HAP-1 (cell line): ENCODE results near the gene GNG8.

ENCODE experiments used
- DNase-seq, 2 experiments: peaks; one replicate each; pipeline ENCODE4 v3.0.0-alpha.2; 2016 to 2020; ENCODE audit warnings: low spot score in 2 of 2
- H3K27me3 ChIP-seq: fragments of 250-450 bp; sonication (Bioruptor Pico); 2 replicates; pipeline ENCODE4 v1.5.1; 2020; ENCODE audit warnings: low read depth, mild to moderate bottlenecking, moderate library complexity
- H3K36me3 ChIP-seq: fragments of 250-450 bp; sonication (Bioruptor Pico); replicated peaks from 2 replicates; pipeline ENCODE4 v1.5.1; 2020; ENCODE audit warnings: mild to moderate bottlenecking
- H3K4me1 ChIP-seq: fragments of 250-450 bp; sonication (Bioruptor Pico); 2 replicates; pipeline ENCODE4 v1.5.1; 2020; ENCODE audit warnings: mild to moderate bottlenecking
- H3K4me3 ChIP-seq: fragments of 250-450 bp; sonication (Bioruptor Pico); 2 replicates; pipeline ENCODE4 v1.5.1; 2020; ENCODE audit warnings: mild to moderate bottlenecking, moderate library complexity
- H3K9me3 ChIP-seq: fragments of 250-450 bp; sonication (Bioruptor Pico); 2 replicates; pipeline ENCODE4 v1.5.1; 2020; ENCODE audit warnings: mild to moderate bottlenecking, moderate library complexity
- in situ Hi-C: fragments of 300-500 bp; cut with MboI; formaldehyde crosslinking; loops from 3 replicates; pipeline ENCODE4 v1.14.3; 2020; ENCODE audit warnings: low sequenced_read_pairs, inconsistent platforms, mixed read lengths

GNG8 gene

DNA sequence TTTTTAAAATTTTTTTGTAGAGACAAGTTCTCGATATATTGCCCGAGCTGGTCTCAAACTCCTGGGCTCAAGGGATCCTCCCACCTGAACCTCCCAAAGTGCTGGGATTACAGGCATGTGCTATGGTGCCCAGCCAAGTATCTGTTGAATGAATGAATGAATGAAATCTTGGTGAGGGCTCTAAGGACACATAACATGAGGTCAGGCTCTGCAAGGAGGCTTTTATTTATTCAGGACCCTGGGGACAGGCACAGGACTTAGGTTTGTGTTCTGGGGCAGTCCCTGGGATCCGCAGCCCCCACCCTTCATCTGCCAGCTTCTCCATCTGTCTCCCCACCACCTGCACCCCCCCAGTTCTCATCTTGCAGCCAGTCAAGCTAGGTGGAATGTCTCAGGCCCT, 15.7 kb downstream of the GNG8 start:
- Histone ChIP-seq H3K9me3 (no peaks in the 10 kb centered on the region), H3K4me1 (peaks cover 3% of the 10 kb centered on the region), H3K27me3 (no peaks in the 10 kb centered on the region), H3K4me3 (no peak overlapping the region), H3K36me3 (no peaks in the 10 kb centered on the region)
- no peak for DNase-seq
- in situ Hi-C loops = no loop called here

DNA sequence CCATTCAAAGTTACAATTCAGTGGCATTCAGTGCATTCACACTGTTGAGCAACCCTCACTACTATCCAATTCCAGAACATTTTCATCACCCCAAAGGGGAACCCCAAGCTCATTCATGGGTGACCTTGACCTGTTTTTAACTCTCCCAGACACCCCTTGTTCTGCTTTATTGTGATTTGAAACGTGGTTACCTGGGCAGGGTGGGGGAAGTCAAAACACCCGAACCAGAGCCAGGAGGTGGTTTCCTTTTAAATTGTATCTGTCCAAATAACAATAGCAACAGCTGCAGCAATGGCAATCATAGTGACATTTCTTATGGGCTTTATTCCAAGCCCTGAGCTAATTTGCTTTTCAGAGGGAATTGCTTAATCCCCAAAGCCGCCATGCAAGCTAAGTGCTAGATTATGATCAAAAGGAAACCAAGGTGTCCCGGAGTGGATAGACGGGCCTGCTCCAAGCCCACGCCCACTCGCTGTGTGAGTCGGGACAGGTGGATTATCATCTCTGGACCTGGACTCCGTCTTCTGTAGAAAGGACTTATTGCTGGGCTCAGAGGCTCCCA, 17.3 kb downstream of the GNG8 start:
- H3K9me3 ChIP-seq = no peaks in the 10 kb centered on the region
- DNase-seq = peak; percentile 60 to 62

DNA sequence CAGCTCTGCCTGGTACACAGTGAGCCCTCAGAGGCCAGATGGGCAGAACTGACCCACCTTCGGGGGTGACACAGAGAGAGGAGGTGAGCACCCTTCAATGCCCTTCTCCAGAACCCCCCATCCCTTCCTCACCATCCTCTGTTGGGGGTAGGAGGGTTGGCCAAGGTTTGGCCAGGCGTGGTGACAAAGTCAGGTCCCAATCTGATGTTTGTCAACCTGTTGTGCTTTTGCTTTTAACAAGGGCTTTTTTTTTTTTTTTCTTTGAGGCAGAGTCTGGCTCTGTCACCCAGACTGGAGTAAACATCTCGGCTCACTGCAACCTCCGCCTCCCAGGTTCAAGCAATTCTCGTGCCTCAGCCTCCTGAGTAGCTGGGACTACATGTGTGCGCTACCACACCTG, 18.4 kb downstream of the GNG8 start:
- in situ Hi-C loops = no loop called here
- peaks cover 3% of the 10 kb centered on the region for H3K4me1 ChIP-seq
- H3K27me3 ChIP-seq = no peaks in the 10 kb centered on the region
- no peak for DNase-seq
- H3K9me3 ChIP-seq = no peaks in the 10 kb centered on the region
- H3K4me3 ChIP-seq = no peak overlapping the region
- H3K36me3 ChIP-seq = no peaks in the 10 kb centered on the region

More for the DNA sequence above, 17.3 kb downstream of the GNG8 start:
- Histone ChIP-seq H3K36me3 (no peaks in the 10 kb centered on the region), H3K4me3 (no peak overlapping the region), H3K4me1 (peaks cover 3% of the 10 kb centered on the region), H3K27me3 (no peaks in the 10 kb centered on the region)
- in situ Hi-C loops = no loop called here

DNA sequence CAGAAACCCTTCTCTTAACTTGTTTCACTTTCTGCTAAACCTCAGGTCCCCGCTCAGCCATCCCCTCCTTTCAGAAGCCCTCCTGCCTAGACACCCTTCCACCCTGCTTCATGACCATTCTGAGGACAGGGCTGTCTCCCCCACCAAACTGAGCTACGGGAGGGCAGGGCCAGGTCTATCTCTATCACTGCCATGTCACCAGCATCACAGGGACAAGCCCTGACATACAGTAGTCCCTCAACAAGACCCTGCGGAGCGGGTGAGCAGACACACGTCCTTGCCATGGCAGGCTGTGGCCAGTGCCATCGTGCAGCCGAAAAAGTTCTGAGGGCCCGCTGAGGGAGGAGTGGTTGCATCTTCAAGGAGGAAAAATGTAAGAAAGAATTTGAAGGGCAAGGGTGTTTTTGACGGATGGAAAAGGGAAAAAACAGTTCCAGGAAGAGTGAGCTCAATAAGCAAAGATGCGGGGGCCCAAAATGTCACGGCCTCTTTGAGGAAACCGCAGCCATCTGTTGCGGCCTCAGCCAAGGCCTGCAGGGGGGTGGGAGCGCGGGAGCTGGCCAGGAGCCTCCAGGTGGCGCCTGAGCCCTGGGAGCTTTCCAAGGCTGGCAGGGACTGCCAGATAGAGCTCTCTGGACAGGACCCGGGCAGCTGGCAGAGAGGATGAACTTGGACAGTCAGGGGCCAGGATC, 19.2 kb downstream of the GNG8 start:
- Histone ChIP-seq H3K36me3 (no peaks in the 10 kb centered on the region), H3K9me3 (no peaks in the 10 kb centered on the region), H3K4me1 (peaks cover 3% of the 10 kb centered on the region), H3K4me3 (no peak overlapping the region), H3K27me3 (no peaks in the 10 kb centered on the region)
- in situ Hi-C loops = no loop called here
- peak; percentile 33 to 79 for DNase-seq

DNA sequence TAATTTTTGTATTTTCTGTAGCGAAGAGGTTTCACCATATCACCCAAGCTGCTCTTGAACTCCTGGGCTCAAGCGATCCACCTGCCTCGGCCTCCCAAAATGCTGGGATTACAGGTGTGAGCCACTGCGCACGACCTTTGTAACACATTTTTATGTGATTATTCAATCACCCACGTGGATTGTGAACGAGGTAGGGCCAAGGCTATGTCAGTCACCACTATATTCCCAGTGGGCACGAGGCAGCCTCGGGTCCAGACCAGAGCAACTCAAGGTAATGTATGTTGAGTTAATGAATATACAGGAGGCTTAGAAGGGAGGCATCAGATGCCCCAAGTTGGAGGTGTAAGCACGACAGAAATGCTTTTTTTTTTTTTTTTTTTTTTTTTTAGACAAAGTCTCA, 20.0 kb downstream of the GNG8 start:
- in situ Hi-C loops = no loop called here

DNA sequence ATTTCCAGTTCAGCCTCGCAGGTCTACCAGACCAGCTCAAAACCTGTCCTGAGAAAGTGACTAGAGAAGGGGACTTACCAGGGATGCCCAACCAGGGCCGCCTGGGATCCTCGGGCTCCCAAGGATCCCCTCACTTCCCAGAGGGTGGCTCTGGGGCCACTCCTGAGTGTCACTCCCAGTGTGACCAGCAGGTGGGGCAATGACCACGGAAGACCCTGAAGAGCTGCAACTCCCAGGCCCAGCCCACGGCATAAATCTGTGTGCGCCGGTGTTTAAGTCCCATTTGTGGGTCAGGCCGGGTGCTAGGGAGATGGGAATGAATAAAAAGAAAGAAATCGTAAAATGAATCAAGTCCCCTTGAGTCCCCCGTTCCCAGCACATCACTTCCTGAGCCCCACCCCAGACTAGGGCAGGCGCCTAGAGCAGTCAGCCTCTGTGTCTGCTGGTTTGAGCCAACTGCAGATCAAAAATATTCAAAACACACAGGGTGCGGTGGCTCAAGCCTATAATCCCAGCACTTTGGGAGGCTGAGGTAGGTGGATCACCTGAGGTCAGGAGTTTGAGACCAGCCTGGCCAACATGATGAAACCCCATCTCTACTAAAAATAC, 21.8 kb downstream of the GNG8 start:
- in situ Hi-C loops = loop anchor here (5.0 kb wide), 1 partner anchor 48 kb away; the partner anchor contains the start of gene DACT3
- peaks cover 8% of the 10 kb centered on the region for H3K36me3 ChIP-seq
- H3K9me3 ChIP-seq = no peaks in the 10 kb centered on the region
- peak; percentile 68 to 93 for DNase-seq
- no peaks in the 10 kb centered on the region for H3K27me3 ChIP-seq
- H3K4me3 ChIP-seq = no peak overlapping the region
- peaks cover 3% of the 10 kb centered on the region for H3K4me1 ChIP-seq

More for the DNA sequence above, 20.0 kb downstream of the GNG8 start:
- Histone ChIP-seq H3K9me3 (no peaks in the 10 kb centered on the region), H3K27me3 (no peaks in the 10 kb centered on the region), H3K4me3 (no peak overlapping the region), H3K4me1 (peaks cover 3% of the 10 kb centered on the region), H3K36me3 (no peaks in the 10 kb centered on the region; the same call in 1 of the 2 replicates)
- DNase-seq = no peak

DNA sequence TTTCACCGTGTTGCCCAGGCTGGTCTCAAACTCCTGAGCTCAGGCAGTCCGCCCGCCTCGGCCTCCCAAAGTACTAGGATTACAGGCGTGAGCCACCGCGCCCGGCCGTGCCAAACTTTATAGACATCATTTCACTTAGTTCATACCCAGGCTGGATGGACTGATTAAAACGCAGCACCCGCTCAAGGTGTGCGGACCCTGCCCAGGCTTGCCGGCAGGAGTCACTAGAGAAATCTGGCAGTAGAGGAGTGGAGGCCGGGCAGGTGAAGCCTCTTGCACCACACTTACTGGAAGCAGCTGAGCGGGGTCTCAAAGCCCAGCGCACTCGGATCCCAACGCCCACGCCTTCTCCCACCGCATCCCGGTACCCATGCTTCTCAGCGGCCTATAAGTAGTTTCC, 22.5 kb downstream of the GNG8 start:
- no peaks in the 10 kb centered on the region for H3K27me3 ChIP-seq
- no peak overlapping the region for H3K4me3 ChIP-seq
- in situ Hi-C loops = loop anchor here (5.0 kb wide), 1 partner anchor 49 kb away; the partner anchor contains the start of gene DACT3
- H3K4me1 ChIP-seq = peaks cover under 1% of the 10 kb centered on the region; the same call in 1 of the 2 replicates
- no peaks in the 10 kb centered on the region for H3K9me3 ChIP-seq
- DNase-seq = no peak
- peaks cover 15% of the 10 kb centered on the region for H3K36me3 ChIP-seq

DNA sequence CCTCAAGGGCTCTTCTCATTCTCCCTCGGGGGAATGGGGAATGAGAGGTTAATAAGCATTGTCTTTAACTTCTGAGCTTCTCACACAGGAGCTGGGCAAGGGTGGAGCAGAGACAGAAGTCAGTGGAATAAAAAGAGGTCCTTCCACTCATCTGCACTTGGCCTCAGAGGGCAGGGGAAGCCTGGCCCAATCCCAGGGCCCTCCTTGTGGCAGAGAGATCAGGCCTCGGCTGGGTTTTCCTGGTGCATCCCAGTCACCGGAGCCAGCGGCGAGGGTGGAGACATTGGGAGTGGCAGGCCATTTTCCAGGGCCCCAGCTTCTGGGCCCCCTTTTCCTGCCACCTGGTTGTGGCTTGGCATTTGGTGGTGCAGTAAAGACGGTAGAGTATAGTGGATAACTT, 24.2 kb downstream of the GNG8 start:
- in situ Hi-C loops = loop anchor here (5.0 kb wide), 1 partner anchor 51 kb away; the partner anchor contains the start of gene DACT3
- H3K4me3 ChIP-seq = no peak overlapping the region
- peaks cover 32% of the 10 kb centered on the region for H3K36me3 ChIP-seq
- no peaks in the 10 kb centered on the region for H3K27me3 ChIP-seq
- no peaks in the 10 kb centered on the region for H3K9me3 ChIP-seq
- H3K4me1 ChIP-seq = no peaks in the 10 kb centered on the region
- DNase-seq = no peak

DNA sequence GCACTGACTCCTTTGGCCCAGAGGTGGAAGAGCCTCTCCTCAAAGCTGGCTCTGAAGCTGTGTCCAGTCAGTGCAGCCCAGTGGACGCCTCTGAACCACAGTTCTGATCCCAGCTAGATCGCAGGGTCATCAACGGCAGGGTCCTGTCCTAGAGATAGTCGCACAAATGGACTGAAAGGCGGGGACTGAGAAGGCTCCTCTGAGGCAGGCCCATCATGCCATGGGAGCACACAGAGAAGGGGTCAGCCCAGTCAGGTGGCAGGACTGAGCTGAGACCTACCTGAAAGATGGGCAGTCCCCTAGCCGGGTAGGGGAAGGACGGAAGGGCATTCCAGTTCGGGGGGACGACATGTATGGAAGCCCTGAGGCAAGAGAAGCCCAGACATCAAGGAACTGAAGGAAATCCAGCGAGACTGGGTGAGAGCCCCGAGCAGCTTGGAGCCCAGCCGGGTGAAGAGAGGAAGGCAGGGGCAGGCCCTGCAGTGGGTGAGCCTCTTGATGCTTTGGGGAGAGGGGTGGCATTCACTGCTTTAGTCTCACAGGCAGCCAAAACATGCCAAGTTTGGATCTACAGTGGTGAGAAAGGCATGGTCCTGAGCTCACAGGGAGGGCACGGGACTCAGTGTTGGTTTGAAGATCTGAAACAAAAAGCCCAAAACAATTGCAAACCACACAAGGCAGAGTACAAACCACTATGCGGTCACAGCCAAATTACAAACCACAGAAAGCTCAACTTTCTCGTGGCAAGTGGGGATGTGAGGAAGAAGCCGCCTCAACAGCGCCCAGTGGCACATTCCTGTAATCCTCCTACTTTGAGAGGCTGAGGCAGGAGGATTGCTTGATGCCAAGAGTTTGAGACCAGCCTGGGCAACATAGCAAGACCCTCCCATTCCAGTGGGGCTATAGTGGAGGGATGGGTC, 24.9 kb downstream of the GNG8 start:
- no peaks in the 10 kb centered on the region for H3K9me3 ChIP-seq
- H3K36me3 ChIP-seq = peaks cover 39% of the 10 kb centered on the region
- H3K4me3 ChIP-seq = no peak overlapping the region
- no peak for DNase-seq
- no peaks in the 10 kb centered on the region for H3K4me1 ChIP-seq
- in situ Hi-C loops = loop anchor here (5.0 kb wide), 1 partner anchor 51 kb away; the partner anchor contains the start of gene DACT3
- no peaks in the 10 kb centered on the region for H3K27me3 ChIP-seq

DNA sequence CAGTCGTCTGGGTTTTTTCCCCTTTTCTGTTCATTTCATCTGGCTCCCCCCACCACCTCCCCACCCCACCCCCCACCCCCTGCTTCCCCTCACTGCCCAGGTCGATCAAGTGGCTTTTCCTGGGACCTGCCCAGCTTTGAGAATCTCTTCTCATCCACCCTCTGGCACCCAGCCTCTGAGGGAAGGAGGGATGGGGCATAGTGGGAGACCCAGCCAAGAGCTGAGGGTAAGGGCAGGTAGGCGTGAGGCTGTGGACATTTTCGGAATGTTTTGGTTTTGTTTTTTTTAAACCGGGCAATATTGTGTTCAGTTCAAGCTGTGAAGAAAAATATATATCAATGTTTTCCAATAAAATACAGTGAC, 25.6 kb downstream of the GNG8 start:
- Histone ChIP-seq H3K27me3 (no peaks in the 10 kb centered on the region), H3K36me3 (peaks cover 46% of the 10 kb centered on the region)
- DNase-seq = no peak

DNA sequence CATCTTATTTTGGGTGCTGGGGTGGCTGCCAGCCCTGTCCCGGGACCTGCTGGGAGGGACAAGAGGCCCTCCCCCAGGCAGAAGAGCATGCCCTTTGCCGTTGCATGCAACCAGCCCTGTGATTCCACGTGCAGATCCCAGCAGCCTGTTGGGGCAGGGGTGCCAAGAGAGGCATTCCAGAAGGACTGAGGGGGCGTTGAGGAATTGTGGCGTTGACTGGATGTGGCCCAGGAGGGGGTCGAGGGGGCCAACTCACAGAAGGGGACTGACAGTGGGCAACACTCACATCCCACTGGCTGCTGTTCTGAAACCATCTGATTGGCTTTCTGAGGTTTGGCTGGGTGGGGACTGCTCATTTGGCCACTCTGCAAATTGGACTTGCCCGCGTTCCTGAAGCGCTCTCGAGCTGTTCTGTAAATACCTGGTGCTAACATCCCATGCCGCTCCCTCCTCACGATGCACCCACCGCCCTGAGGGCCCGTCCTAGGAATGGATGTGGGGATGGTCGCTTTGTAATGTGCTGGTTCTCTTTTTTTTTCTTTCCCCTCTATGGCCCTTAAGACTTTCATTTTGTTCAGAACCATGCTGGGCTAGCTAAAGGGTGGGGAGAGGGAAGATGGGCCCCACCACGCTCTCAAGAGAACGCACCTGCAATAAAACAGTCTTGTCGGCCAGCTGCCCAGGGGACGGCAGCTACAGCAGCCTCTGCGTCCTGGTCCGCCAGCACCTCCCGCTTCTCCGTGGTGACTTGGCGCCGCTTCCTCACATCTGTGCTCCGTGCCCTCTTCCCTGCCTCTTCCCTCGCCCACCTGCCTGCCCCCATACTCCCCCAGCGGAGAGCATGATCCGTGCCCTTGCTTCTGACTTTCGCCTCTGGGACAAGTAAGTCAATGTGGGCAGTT, 26.2 kb downstream of the GNG8 start:
- DNase-seq = no peak
- in situ Hi-C loops = loop anchor here (5.0 kb wide), 1 partner anchor 53 kb away; the partner anchor contains the start of gene DACT3
- Histone ChIP-seq H3K27me3 (no peaks in the 10 kb centered on the region), H3K9me3 (no peaks in the 10 kb centered on the region), H3K4me3 (no peak overlapping the region), H3K4me1 (no peaks in the 10 kb centered on the region), H3K36me3 (peaks cover 50% of the 10 kb centered on the region)

More for the DNA sequence above, 25.6 kb downstream of the GNG8 start:
- no peaks in the 10 kb centered on the region for H3K9me3 ChIP-seq
- no peaks in the 10 kb centered on the region for H3K4me1 ChIP-seq
- no peak overlapping the region for H3K4me3 ChIP-seq
- in situ Hi-C loops = loop anchor here (5.0 kb wide), 1 partner anchor 52 kb away; the partner anchor contains the start of gene DACT3

DNA sequence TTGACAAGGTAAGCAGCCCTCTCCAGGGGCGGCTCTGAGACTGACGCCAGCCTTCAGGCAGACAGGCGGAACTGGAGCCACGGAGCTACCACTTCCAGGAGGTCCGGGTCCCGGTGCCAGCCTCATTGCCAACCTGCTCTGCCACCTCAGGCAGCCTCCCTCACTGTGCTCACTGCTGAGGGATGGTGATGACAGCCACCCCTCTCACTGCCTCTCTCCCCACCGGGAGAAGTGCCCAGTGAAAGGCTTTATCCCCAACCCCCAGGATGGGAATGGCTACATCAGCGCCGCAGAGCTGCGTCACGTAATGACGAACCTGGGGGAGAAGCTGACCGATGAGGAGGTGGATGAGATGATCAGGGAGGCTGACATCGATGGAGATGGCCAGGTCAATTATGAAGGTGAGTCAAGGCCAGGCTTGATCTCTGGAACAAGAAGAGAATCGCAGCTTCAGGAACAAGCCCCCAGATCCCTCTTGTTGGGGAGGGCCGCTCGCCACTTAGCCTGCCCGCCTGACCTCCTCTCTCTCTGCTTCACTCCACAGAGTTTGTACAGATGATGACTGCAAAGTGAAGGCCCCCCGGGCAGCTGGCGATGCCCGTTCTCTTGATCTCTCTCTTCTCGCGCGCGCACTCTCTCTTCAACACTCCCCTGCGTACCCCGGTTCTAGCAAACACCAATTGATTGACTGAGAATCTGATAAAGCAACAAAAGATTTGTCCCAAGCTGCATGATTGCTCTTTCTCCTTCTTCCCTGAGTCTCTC, 27.2 kb downstream of the GNG8 start:
- DNase-seq = no peak
- Histone ChIP-seq H3K9me3 (no peaks in the 10 kb centered on the region), H3K27me3 (no peaks in the 10 kb centered on the region), H3K4me1 (no peaks in the 10 kb centered on the region), H3K36me3 (peaks cover 50% of the 10 kb centered on the region), H3K4me3 (no peak overlapping the region)
- in situ Hi-C loops = no loop called here
